Measurements from ENCODE around the gene MEF2C.
"Not testable (repeated sequence)": the region's sequence is repeated elsewhere in the genome, so short reads cannot be mapped to it uniquely, and the experiment has no call there.

Gene MEF2C

GRCh38 chr5:88903966-88904365, 21.0 kb upstream of the MEF2C start:
- H3K27me3 ChIP-seq (ENCODE audit: control insufficient read depth, insufficient read depth, low read length); H3K9me3 ChIP-seq (ENCODE audit: control insufficient read depth, low read depth, low read length); H3K36me3 ChIP-seq (ENCODE audit: control insufficient read depth, low read depth, low read length); H3K4me1 ChIP-seq (ENCODE audit: control insufficient read depth, low read depth, low read length); H3K27ac ChIP-seq (ENCODE audit: low read length); H3K9ac ChIP-seq (ENCODE audit: low read length); H3K4me3 ChIP-seq (ENCODE audit: low read length): not testable (repeated sequence)

- H3K4me3 ChIP-seq (ENCODE audit: low read length); H3K27ac ChIP-seq (ENCODE audit: low read length); H3K9ac ChIP-seq (ENCODE audit: low read length); H3K36me3 ChIP-seq (ENCODE audit: control insufficient read depth, low read depth, low read length); H3K27me3 ChIP-seq (ENCODE audit: control insufficient read depth, insufficient read depth, low read length); H3K9me3 ChIP-seq (ENCODE audit: control insufficient read depth, low read depth, low read length): not testable (repeated sequence)
- peaks cover 19% of the 10 kb centered on the region for H3K4me1 ChIP-seq (ENCODE audit: control insufficient read depth, low read depth, low read length)
These were observed 18.1 kb upstream of the MEF2C start for GRCh38 chr5:88901077-88901476.

GRCh38 chr5:88899096-88899737, 16.2 kb upstream of the MEF2C start:
- no peak overlapping the region for H3K4me3 ChIP-seq (ENCODE audit: low read length)
- H3K4me1 ChIP-seq (ENCODE audit: control insufficient read depth, low read depth, low read length) = peaks cover 19% of the 10 kb centered on the region
- no peak overlapping the region for H3K27ac ChIP-seq (ENCODE audit: low read length)
- no peak overlapping the region for H3K9ac ChIP-seq (ENCODE audit: low read length)
- no peaks in the 10 kb centered on the region for H3K27me3 ChIP-seq (ENCODE audit: control insufficient read depth, insufficient read depth, low read length)
- no peaks in the 10 kb centered on the region for H3K36me3 ChIP-seq (ENCODE audit: control insufficient read depth, low read depth, low read length)
- H3K9me3 ChIP-seq (ENCODE audit: control insufficient read depth, low read depth, low read length) = no peaks in the 10 kb centered on the region

- Histone ChIP-seq H3K9ac (ENCODE audit: low read length) (no peak overlapping the region), H3K36me3 (ENCODE audit: control insufficient read depth, low read depth, low read length) (no peaks in the 10 kb centered on the region), H3K4me1 (ENCODE audit: control insufficient read depth, low read depth, low read length) (peaks cover 19% of the 10 kb centered on the region), H3K9me3 (ENCODE audit: control insufficient read depth, low read depth, low read length) (no peaks in the 10 kb centered on the region), H3K4me3 (ENCODE audit: low read length) (no peak overlapping the region), H3K27me3 (ENCODE audit: control insufficient read depth, insufficient read depth, low read length) (no peaks in the 10 kb centered on the region), H3K27ac (ENCODE audit: low read length) (no peak overlapping the region)
These were observed 14.8 kb upstream of the MEF2C start for GRCh38 chr5:88897748-88898147.

- H3K36me3 ChIP-seq (ENCODE audit: control insufficient read depth, low read depth, low read length) = no peaks in the 10 kb centered on the region
- H3K27ac ChIP-seq (ENCODE audit: low read length) = no peak overlapping the region
- no peaks in the 10 kb centered on the region for H3K9me3 ChIP-seq (ENCODE audit: control insufficient read depth, low read depth, low read length)
These were observed 12.9 kb upstream of the MEF2C start for GRCh38 chr5:88895681-88896501.

GRCh38 chr5:88892669-88893068, 9.7 kb upstream of the MEF2C start:
- H3K36me3 ChIP-seq (ENCODE audit: control insufficient read depth, low read depth, low read length) = no peaks in the 10 kb centered on the region
- H3K9me3 ChIP-seq (ENCODE audit: control insufficient read depth, low read depth, low read length) = no peaks in the 10 kb centered on the region
- no peak overlapping the region for H3K27ac ChIP-seq (ENCODE audit: low read length)
- H3K27me3 ChIP-seq (ENCODE audit: control insufficient read depth, insufficient read depth, low read length) = peaks cover 32% of the 10 kb centered on the region
- no peak overlapping the region for H3K4me3 ChIP-seq (ENCODE audit: low read length)
- no peak overlapping the region for H3K9ac ChIP-seq (ENCODE audit: low read length)
- H3K4me1 ChIP-seq (ENCODE audit: control insufficient read depth, low read depth, low read length) = peaks cover 13% of the 10 kb centered on the region

More at GRCh38 chr5:88895681-88896501, 12.9 kb upstream of the MEF2C start:
- no peaks in the 10 kb centered on the region for H3K27me3 ChIP-seq (ENCODE audit: control insufficient read depth, insufficient read depth, low read length)
- H3K9ac ChIP-seq (ENCODE audit: low read length) = no peak overlapping the region
- no peak overlapping the region for H3K4me3 ChIP-seq (ENCODE audit: low read length)
- peaks cover 19% of the 10 kb centered on the region for H3K4me1 ChIP-seq (ENCODE audit: control insufficient read depth, low read depth, low read length)

- H3K9ac ChIP-seq (ENCODE audit: low read length) = peak overlapping the region; percentile 60
- peaks cover 50% of the 10 kb centered on the region for H3K27me3 ChIP-seq (ENCODE audit: control insufficient read depth, insufficient read depth, low read length)
These were observed 7.2 kb upstream of the MEF2C start for GRCh38 chr5:88890070-88890781.

GRCh38 chr5:88889189-88890069, 6.4 kb upstream of the MEF2C start:
- H3K27me3 ChIP-seq (ENCODE audit: control insufficient read depth, insufficient read depth, low read length) = peaks cover 58% of the 10 kb centered on the region
- H3K4me3 ChIP-seq (ENCODE audit: low read length) = peak overlapping the region; percentile 79
- H3K27ac ChIP-seq (ENCODE audit: low read length) = no peak overlapping the region
- H3K4me1 ChIP-seq (ENCODE audit: control insufficient read depth, low read depth, low read length) = peaks cover 3% of the 10 kb centered on the region
- no peaks in the 10 kb centered on the region for H3K36me3 ChIP-seq (ENCODE audit: control insufficient read depth, low read depth, low read length)
- H3K9ac ChIP-seq (ENCODE audit: low read length) = peak overlapping the region; percentile 60
- H3K9me3 ChIP-seq (ENCODE audit: control insufficient read depth, low read depth, low read length) = no peaks in the 10 kb centered on the region

More at GRCh38 chr5:88890070-88890781, 7.2 kb upstream of the MEF2C start:
- peak overlapping the region; percentile 79 for H3K4me3 ChIP-seq (ENCODE audit: low read length)
- H3K9me3 ChIP-seq (ENCODE audit: control insufficient read depth, low read depth, low read length) = no peaks in the 10 kb centered on the region
- no peaks in the 10 kb centered on the region for H3K36me3 ChIP-seq (ENCODE audit: control insufficient read depth, low read depth, low read length)
- H3K4me1 ChIP-seq (ENCODE audit: control insufficient read depth, low read depth, low read length) = peaks cover 3% of the 10 kb centered on the region
- H3K27ac ChIP-seq (ENCODE audit: low read length) = no peak overlapping the region

GRCh38 chr5:88888848-88889188, 5.8 kb upstream of the MEF2C start:
- no peak overlapping the region for H3K27ac ChIP-seq (ENCODE audit: low read length)
- peak overlapping the region; percentile 60 for H3K9ac ChIP-seq (ENCODE audit: low read length)
- no peaks in the 10 kb centered on the region for H3K9me3 ChIP-seq (ENCODE audit: control insufficient read depth, low read depth, low read length)
- H3K4me1 ChIP-seq (ENCODE audit: control insufficient read depth, low read depth, low read length) = peaks cover 3% of the 10 kb centered on the region
- peaks cover 64% of the 10 kb centered on the region for H3K27me3 ChIP-seq (ENCODE audit: control insufficient read depth, insufficient read depth, low read length)
- peak overlapping the region; percentile 79 for H3K4me3 ChIP-seq (ENCODE audit: low read length)
- no peaks in the 10 kb centered on the region for H3K36me3 ChIP-seq (ENCODE audit: control insufficient read depth, low read depth, low read length)

- Histone ChIP-seq H3K4me3 (ENCODE audit: low read length) (no peak overlapping the region), H3K4me1 (ENCODE audit: control insufficient read depth, low read depth, low read length) (peaks cover 3% of the 10 kb centered on the region), H3K36me3 (ENCODE audit: control insufficient read depth, low read depth, low read length) (no peaks in the 10 kb centered on the region), H3K9me3 (ENCODE audit: control insufficient read depth, low read depth, low read length) (no peaks in the 10 kb centered on the region), H3K9ac (ENCODE audit: low read length) (no peak overlapping the region), H3K27me3 (ENCODE audit: control insufficient read depth, insufficient read depth, low read length) (peaks cover 68% of the 10 kb centered on the region), H3K27ac (ENCODE audit: low read length) (no peak overlapping the region)
These were observed 5.3 kb upstream of the MEF2C start for GRCh38 chr5:88888291-88888690.

- H3K27me3 ChIP-seq (ENCODE audit: control insufficient read depth, insufficient read depth, low read length) = peaks cover 75% of the 10 kb centered on the region
- H3K4me3 ChIP-seq (ENCODE audit: low read length) = no peak overlapping the region
- H3K27ac ChIP-seq (ENCODE audit: low read length) = no peak overlapping the region
- no peak overlapping the region for H3K9ac ChIP-seq (ENCODE audit: low read length)
- peaks cover 3% of the 10 kb centered on the region for H3K4me1 ChIP-seq (ENCODE audit: control insufficient read depth, low read depth, low read length)
- no peaks in the 10 kb centered on the region for H3K36me3 ChIP-seq (ENCODE audit: control insufficient read depth, low read depth, low read length)
- no peaks in the 10 kb centered on the region for H3K9me3 ChIP-seq (ENCODE audit: control insufficient read depth, low read depth, low read length)
These were observed 4.4 kb upstream of the MEF2C start for GRCh38 chr5:88887342-88887741.

All from iPS-18a (cell line).